Fibroblast of pulmonary artery (primary cell): ENCODE results near the gene TRA2A.

Experiments used
- DNase-seq: peaks from one replicate; pipeline ENCODE4 v3.0.0-alpha.2; 2010; ENCODE audit warnings: low read depth
- H3K4me3 ChIP-seq: replicated peaks from 2 replicates; pipeline ENCODE4 v1.5.1; 2011; ENCODE audit warnings: low read depth, mild to moderate bottlenecking, control low read depth, low read length, moderate library complexity
- CTCF ChIP-seq: IDR thresholded peaks from 2 replicates; pipeline ENCODE4 v1.5.1; 2011; ENCODE audit warnings: mild to moderate bottlenecking, control low read depth, low read length, inconsistent platforms; ENCODE audit errors: missing control alignments

Gene TRA2A

GRCh38 chr7:23470330-23471105, 61.3 kb downstream of the TRA2A start, which contains the start of gene IGF2BP3:
TSS of gene IGF2BP3 (minus strand) at chr7:23470491. CDS start at chr7:23470110, 381 bp downstream.
- TF ChIP-seq CTCF, result no peak
- peak within 1 kb of the TSS; percentile 72 for H3K4me3 ChIP-seq
- DNase-seq, result peak; percentile 98

- DNase-seq, result no peak
- no peak for TF ChIP-seq CTCF
- H3K4me3 ChIP-seq, result peak overlapping the region; percentile 72
Measured at GRCh38 chr7:23469961-23470250, 61.9 kb downstream of the TRA2A start.

GRCh38 chr7:23469150-23469960, 62.4 kb downstream of the TRA2A start:
- TF ChIP-seq CTCF, result no peak
- no peak for DNase-seq
- H3K4me3 ChIP-seq, result peak overlapping the region; percentile 72

GRCh38 chr7:23468526-23469149, 63.1 kb downstream of the TRA2A start:
- no peak for DNase-seq
- peak overlapping the region; percentile 72 for H3K4me3 ChIP-seq
- TF ChIP-seq CTCF, result no peak

GRCh38 chr7:23467806-23468525, 63.8 kb downstream of the TRA2A start:
- H3K4me3 ChIP-seq, result peak overlapping the region; percentile 72
- no peak for TF ChIP-seq CTCF
- peak; percentile 70 for DNase-seq

GRCh38 chr7:23467291-23467805, 64.4 kb downstream of the TRA2A start:
- peak overlapping the region; percentile 72 for H3K4me3 ChIP-seq
- DNase-seq, result no peak
- no peak for TF ChIP-seq CTCF
